GM21360 (cell line): ENCODE results near the gene TNFSF4.
"Not testable (repeated sequence)": the region's sequence is repeated elsewhere in the genome, so short reads cannot be mapped to it uniquely, and the experiment has no call there.

Experiments
- ATAC-seq: cut with Tn5 transposase; IDR thresholded peaks from one replicate; pipeline ENCODE4 v1.9.1; 2021; ENCODE audit warnings: mild to moderate bottlenecking, moderate library complexity; ENCODE audit not compliant: unreplicated experiment

TNFSF4 gene, protein sequence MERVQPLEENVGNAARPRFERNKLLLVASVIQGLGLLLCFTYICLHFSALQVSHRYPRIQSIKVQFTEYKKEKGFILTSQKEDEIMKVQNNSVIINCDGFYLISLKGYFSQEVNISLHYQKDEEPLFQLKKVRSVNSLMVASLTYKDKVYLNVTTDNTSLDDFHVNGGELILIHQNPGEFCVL

DNA sequence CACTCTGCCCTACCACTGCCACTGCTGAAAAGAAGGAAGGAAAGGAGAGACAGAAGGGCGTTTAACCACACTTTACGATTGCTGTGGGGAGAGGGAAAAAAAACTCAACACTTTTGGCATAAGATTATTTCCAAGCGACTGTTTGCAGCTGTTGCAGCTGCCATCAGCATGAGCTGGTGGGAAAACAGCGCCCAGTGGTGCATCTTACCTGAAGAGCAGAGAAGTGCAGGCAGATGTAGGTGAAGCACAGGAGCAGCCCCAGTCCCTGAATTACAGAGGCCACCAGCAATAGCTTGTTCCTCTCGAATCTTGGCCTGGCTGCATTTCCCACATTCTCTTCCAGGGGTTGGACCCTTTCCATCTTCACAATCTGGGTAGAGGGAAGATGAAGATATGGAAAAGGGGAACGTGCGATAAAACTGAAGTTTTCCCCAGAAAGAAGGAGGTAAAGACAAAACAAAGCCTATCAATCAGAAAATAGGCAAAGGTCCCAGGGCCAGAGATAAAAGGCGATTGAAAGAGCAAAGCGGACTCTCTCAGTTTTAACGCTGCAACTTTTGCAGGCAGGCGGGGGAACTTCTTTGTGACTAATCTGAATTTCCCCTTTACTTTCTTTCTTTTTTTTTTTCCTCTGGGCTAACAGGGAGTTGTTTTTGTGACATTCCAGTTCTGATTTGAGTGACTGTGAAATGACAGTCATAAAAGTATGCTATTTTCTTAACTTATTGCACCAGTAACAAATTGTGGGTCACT is at the start of gene TNFSF4:
TNFSF4 (minus strand) TSS at position 516 of the 753 bp plus-strand sequence; CDS start at position 361, 155 bp downstream.
- no peak for ATAC-seq

GRCh38 chr1:173255214-173255813 is 48.2 kb upstream of the TNFSF4 start:
- ATAC-seq, result no peak

- ATAC-seq, result no peak
Observed at GRCh38 chr1:173253046-173253445, 45.9 kb upstream of the TNFSF4 start.

DNA sequence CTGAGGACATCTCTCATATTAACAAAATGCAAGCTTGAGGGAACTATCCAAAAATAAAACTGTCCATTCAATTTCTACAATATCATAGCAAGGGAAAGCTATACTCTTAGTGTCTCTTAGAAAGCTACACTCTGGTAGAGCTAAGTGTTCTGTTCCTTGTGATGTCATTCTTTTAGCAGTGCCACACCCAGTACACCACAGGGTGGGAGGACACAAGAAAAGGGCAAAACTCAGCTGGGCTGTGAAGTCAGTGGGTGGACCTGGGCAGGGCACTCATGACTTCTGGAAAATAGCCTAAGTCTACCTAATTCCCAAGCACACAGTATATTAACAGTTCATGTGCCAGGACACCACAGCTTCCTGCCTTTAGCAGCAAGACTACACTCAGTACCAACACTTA is 42.2 kb upstream of the TNFSF4 start:
- ATAC-seq, result no peak

DNA sequence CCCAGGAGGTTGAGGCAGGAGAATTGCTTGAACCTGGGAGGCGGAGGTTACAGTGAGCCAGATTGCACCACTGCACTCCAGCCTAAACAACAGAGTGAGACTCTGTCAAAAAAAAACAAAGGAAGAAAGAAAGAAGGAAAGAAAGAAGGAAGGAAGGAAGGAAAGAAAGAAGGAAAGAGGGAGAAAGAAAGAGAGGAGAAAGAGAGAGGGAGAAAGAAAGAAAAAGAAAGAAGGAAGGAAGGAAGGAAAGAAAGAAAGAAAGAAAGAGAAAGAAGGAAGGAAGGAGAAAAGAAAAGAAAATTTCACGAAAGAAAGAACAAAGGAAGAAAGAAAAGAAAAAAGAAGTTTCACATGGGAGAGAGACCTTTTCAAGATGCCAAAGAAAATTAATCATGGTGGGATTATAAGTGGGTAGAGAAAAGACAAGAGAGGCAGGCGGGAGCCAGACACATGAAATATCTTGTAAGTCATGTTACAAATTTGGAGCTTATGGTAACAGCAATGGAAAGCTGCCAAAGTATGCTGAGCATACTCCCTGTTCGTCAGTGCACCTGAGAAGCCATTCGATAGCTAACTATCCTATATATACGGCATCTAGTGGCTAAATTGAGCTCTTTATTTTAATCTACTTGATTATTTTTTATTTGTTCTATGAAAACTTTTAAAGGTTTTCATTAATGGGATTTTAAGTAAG is 41.3 kb upstream of the TNFSF4 start:
- ATAC-seq, result no peak

GRCh38 chr1:173245892-173246291 is 38.8 kb upstream of the TNFSF4 start:
- ATAC-seq, result no peak

DNA sequence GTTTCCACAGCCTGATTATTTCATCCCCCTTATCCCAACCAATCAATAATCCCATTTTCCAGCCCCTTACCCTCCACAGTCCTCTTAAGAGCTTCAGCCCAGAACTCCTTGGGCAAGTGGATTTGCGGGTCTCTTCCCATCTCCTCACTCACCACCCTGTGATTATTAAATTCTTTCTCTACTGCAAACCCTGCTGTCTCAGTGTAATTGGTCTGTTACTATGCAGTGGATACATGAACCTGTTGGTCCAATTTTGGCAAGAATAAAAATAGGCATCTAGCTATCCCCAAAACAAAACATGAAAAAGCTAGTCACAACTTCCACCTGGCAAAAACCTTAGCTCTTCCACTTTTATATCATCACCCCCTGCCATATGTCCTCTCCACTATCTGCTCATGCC is 36.2 kb upstream of the TNFSF4 start:
- ATAC-seq, result no peak

DNA sequence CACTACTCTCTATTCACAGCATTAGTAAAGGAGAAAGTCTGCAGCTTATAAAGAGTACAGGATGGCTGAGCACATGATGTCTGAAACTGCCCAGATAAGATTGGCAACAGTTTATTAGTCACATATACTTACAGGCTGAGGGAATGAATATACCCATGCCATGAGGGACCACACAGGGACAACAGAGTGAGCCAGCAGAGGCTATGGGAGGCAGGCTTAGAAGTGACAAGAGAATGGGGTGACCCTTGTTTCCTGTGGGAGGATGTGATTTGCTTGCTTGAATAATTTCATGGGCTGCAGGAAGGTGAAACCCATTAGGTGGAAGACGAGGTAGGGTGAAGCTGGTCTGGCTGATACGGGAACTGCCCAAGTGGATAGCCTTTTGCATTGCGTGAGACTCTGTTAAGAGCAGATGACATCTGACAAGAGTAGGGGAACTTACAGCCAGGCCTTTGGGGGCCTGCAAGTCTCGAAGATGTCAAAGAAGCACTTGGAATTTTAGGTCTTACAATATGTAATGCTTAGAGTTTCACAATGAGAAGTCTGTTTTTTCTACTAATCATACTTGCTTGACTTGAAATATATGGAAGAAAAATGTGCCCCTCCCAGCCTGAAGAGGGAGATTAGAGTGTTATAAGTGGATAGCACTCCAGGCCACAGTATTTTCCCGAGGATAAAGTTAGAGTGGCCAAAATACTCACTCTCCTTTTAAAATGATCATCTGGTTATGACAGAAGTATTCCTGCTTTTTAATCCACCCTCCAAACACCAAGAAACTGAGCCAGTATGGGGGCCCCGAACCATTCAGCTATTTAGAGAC is 34.6 kb upstream of the TNFSF4 start:
- ATAC-seq, result peak; percentile 57

DNA sequence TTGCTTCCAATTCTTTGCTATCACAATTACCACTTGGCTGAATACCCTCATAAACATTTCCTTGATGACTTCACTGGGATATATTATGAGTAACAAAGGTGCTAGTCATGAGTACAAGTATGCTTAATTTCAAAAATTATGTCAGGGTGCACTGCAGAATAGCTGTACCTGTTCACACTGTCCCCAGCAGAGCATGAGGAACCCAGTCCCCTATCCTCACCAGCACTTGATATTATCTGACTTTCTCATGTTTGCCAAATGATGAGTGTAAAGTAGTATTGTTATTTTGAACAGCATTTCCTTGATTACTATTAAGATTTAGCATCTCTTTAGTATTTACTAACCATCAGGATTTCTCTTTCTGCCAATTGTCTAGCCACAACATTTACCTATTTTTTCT is 33.5 kb upstream of the TNFSF4 start:
- ATAC-seq, result no peak

- no peak for ATAC-seq
Observed at GRCh38 chr1:173239058-173239457, 31.9 kb upstream of the TNFSF4 start.

DNA sequence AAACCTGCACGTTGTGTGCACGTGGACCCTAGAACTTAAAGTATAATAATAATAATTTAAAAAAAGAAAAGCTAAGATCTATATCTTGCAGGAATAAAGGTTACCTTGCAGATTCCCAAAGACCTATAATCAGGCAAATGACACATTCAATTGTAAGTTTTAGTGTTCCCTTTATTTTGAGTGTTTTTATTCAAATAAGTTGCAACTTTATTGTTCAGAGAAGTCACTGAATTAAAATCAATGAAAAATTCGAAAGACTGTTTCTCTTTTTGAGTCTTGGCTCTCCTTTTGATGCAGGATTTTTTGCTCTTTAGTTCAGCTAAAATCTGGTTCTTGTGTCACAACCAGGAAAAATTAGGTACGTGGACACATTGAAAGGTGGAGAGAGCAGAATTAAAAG is 27.8 kb upstream of the TNFSF4 start:
- no peak for ATAC-seq

GRCh38 chr1:173234434-173234833 is 27.3 kb upstream of the TNFSF4 start:
- not testable (repeated sequence) for ATAC-seq

- not testable (repeated sequence) for ATAC-seq
Observed at GRCh38 chr1:173229031-173229430, 21.9 kb upstream of the TNFSF4 start.

DNA sequence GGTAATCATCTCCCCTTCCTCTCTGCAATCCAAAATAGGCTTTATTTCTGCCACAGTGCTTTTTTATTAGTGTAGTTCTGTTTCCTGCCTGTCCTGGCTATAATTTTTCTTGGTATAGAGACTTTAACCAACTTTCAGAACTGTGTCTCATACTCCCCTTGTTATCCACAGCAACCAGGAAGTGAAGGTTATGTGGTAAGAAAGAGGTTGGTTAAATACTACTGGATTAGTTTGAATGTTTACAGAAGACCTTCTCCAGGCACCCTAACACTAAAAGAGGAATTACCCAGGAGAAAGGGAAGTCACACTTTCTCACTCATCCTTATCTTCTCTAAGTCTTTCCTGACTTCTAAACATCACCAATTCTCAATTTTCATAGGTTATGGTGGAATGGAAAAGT is 17.8 kb upstream of the TNFSF4 start:
- ATAC-seq, result no peak

DNA sequence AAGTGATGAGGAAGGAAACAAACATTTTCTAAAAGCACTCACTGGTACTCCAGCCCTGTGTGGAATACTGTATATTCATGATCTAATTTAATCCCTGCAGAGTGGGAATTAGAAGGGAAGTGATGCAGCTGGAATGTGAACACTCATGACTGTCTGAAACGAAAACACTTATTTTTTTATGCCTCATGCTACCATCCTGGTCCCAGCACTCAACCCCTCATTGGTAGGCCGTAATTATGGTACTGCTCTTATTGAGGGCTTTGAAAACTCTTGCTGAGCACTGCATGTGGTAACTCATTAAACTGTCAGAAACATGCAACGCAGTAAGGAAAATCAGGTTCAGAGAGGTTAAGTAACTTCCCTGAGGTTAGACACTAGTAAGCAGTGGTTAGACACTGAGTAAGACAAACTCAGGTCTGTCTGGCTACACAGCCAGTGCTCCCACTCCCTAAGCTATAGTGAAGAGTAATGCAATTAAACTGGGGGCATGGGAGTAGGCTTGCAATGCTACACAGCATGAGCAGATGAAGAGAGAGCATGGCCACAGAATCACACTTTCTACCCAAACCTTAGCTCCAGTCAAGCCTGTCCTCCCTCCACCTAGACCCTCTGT is 17.3 kb upstream of the TNFSF4 start:
- no peak for ATAC-seq

DNA sequence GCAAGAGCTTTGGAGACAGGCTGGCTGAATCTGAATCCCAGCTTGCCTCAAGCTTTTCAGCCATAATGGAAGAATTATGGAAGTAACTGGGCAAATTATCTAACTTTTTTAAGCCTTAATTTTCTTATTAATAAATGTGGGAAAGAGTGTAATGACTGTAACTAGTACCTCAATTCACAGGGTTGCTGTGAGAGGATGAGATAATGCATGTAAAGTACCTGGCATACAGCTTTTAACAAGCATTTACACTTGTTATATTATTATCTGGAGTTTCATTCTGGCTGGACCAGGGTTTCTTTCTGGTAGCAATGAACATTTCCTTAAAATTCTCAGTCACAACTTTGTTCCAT is 15.9 kb upstream of the TNFSF4 start:
- no peak for ATAC-seq

- ATAC-seq, result no peak
Observed at GRCh38 chr1:173222149-173223030, 15.3 kb upstream of the TNFSF4 start.

DNA sequence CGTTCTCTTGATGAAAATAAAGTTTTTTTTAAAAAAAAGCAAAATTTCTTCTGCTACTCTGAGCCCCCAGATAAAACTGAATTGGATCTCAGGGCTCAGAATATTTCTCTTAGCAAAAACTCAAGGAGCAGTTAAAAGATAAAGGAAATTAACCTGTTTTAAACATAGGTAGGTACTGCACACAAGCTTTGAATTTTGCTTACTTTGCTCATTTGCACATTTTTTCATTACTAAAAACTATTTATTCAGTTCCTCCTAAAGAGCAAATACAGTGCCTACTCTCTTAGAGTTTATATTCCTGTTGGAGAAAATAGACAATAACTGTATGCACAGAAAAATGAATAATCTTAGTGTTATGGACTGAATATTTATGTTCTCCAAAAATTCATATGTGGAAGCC is 13.0 kb upstream of the TNFSF4 start:
- no peak for ATAC-seq

- no peak for ATAC-seq
Observed at GRCh38 chr1:173213665-173214064, 6.5 kb upstream of the TNFSF4 start.
